Measurements from ENCODE around the gene SDC4. TPM values are rescaled to one million over a fixed set of nuclear protein-coding genes. Genes with fewer than 3 reads are reported as not detected.

SDC4 gene
- polyA plus RNA-seq, 1 of the 3 experiments (the other 2 are of a cell fraction), result 131 TPM

GRCh38 chr20:45395114-45395415 lies 46.8 kb upstream of the SDC4 start:
- H3K79me2 ChIP-seq (ENCODE audit: insufficient read depth), result no peaks in the 10 kb centered on the region
- no peaks in the 10 kb centered on the region for H3K4me1 ChIP-seq (ENCODE audit: control insufficient read depth in 1 of 2, insufficient read depth in 2 of 2, low read depth in 1 of 2, low read length in 1 of 2)
- CTCF ChIA-PET, result interaction anchor here (1.3 to 3.4 kb wide), 3 partner anchors 15 to 42 kb away, joined by 4 to 20 read pairs (median 7); no protein-coding TSS in a partner anchor
- H4K20me1 ChIP-seq (ENCODE audit: insufficient read depth), result no peaks in the 10 kb centered on the region
- 79% methylated on average over 2 of the region's 7 CpGs for WGBS (ENCODE audit: low lambda C conversion rate)
- no peak overlapping the region for H3K4me2 ChIP-seq
- TF ChIP-seq TAF1 (IDR thresholded peaks at IDR 0.05; ENCODE audit: borderline replicate concordance, low read depth, low read length), result no peak
- no peak for TF ChIP-seq RAD21 (IDR thresholded peaks at IDR 0.05; ENCODE audit: low read length)
- TF ChIP-seq CTCF (IDR thresholded peaks at IDR 0.05), result no peak
- TF ChIP-seq USF1 (IDR thresholded peaks at IDR 0.05; ENCODE audit: borderline replicate concordance, low read depth), result no peak
- TF ChIP-seq, protein P1, sequence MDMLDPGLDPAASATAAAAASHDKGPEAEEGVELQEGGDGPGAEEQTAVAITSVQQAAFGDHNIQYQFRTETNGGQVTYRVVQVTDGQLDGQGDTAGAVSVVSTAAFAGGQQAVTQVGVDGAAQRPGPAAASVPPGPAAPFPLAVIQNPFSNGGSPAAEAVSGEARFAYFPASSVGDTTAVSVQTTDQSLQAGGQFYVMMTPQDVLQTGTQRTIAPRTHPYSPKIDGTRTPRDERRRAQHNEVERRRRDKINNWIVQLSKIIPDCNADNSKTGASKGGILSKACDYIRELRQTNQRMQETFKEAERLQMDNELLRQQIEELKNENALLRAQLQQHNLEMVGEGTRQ (IDR thresholded peaks at IDR 0.05; ENCODE audit: borderline replicate concordance, low read depth, low read length), result no peak
- no peak for TF ChIP-seq GATA2 (CRISPR knock-in tag; IDR thresholded peaks at IDR 0.05)
- no peak for TF ChIP-seq POLR2AphosphoS5 (IDR thresholded peaks at IDR 0.05; ENCODE audit: low read depth, low read length)
- TF ChIP-seq MEF2A (IDR thresholded peaks at IDR 0.05; ENCODE audit: borderline replicate concordance, low read depth), result no peak
- no peak for TF ChIP-seq FOXJ3 (CRISPR knock-in tag; IDR thresholded peaks at IDR 0.05)
- TF ChIP-seq NRF1 (IDR thresholded peaks at IDR 0.05; ENCODE audit: low read depth, low read length), result no peak
- TF ChIP-seq GABPA (IDR thresholded peaks at IDR 0.05; ENCODE audit: low read depth), result no peak
- TF ChIP-seq YY1 (IDR thresholded peaks at IDR 0.05; ENCODE audit: low read depth), result no peak
- TF ChIP-seq RFX5 (IDR thresholded peaks at IDR 0.05; ENCODE audit: low read length), result no peak
- TF ChIP-seq, protein P2, sequence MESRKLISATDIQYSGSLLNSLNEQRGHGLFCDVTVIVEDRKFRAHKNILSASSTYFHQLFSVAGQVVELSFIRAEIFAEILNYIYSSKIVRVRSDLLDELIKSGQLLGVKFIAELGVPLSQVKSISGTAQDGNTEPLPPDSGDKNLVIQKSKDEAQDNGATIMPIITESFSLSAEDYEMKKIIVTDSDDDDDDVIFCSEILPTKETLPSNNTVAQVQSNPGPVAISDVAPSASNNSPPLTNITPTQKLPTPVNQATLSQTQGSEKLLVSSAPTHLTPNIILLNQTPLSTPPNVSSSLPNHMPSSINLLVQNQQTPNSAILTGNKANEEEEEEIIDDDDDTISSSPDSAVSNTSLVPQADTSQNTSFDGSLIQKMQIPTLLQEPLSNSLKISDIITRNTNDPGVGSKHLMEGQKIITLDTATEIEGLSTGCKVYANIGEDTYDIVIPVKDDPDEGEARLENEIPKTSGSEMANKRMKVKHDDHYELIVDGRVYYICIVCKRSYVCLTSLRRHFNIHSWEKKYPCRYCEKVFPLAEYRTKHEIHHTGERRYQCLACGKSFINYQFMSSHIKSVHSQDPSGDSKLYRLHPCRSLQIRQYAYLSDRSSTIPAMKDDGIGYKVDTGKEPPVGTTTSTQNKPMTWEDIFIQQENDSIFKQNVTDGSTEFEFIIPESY (IDR thresholded peaks at IDR 0.05; ENCODE audit: borderline replicate concordance, low read depth), result no peak
- no peak for TF ChIP-seq SMC3 (IDR thresholded peaks at IDR 0.05; ENCODE audit: low read depth, low read length)
- TF ChIP-seq, protein P3, sequence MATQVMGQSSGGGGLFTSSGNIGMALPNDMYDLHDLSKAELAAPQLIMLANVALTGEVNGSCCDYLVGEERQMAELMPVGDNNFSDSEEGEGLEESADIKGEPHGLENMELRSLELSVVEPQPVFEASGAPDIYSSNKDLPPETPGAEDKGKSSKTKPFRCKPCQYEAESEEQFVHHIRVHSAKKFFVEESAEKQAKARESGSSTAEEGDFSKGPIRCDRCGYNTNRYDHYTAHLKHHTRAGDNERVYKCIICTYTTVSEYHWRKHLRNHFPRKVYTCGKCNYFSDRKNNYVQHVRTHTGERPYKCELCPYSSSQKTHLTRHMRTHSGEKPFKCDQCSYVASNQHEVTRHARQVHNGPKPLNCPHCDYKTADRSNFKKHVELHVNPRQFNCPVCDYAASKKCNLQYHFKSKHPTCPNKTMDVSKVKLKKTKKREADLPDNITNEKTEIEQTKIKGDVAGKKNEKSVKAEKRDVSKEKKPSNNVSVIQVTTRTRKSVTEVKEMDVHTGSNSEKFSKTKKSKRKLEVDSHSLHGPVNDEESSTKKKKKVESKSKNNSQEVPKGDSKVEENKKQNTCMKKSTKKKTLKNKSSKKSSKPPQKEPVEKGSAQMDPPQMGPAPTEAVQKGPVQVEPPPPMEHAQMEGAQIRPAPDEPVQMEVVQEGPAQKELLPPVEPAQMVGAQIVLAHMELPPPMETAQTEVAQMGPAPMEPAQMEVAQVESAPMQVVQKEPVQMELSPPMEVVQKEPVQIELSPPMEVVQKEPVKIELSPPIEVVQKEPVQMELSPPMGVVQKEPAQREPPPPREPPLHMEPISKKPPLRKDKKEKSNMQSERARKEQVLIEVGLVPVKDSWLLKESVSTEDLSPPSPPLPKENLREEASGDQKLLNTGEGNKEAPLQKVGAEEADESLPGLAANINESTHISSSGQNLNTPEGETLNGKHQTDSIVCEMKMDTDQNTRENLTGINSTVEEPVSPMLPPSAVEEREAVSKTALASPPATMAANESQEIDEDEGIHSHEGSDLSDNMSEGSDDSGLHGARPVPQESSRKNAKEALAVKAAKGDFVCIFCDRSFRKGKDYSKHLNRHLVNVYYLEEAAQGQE (IDR thresholded peaks at IDR 0.05; ENCODE audit: low read depth, low read length), result no peak
- no peak for TF ChIP-seq EP300 (IDR thresholded peaks at IDR 0.05; ENCODE audit: borderline replicate concordance in 1 of 2, low read depth in 1 of 2, low read length in 1 of 2)
- TF ChIP-seq JUND (IDR thresholded peaks at IDR 0.05), result no peak
- no peak for DNase-seq
- H3K9me3 ChIP-seq, result 0 out of 2 replicates have a peak, but pooled peaks cover 1% of the 10 kb centered on the region
- peaks cover 5% of the 10 kb centered on the region for H3F3A ChIP-seq (replicated peaks; ENCODE audit: insufficient read depth)
- no peak overlapping the region for H3K4me3 ChIP-seq (ENCODE audit: low read depth in 2 of 2, low read length in 1 of 2)
- peaks cover 0 to 6% of the 10 kb centered on the region in 2 experiments for H3K36me3 ChIP-seq (replicated peaks in 1 of 2; ENCODE audit: control insufficient read depth in 1 of 2, insufficient read depth in 2 of 2, low read length in 1 of 2)
- H3K27me3 ChIP-seq (ENCODE audit: insufficient read depth), result no peaks in the 10 kb centered on the region
- no peak overlapping the region for H3K9ac ChIP-seq
- H3K27ac ChIP-seq (ENCODE audit: low read depth in 2 of 2, low read length in 1 of 2), result no peak overlapping the region
- H2AFZ ChIP-seq (ENCODE audit: low read depth), result no peak overlapping the region
- H3K9me2 ChIP-seq, result no peaks in the 10 kb centered on the region
- POLR2A ChIA-PET, result no interaction called here
